SJSA1 (cell line): ENCODE measurements around the gene NRXN2. TPM values are rescaled to one million over a fixed set of nuclear protein-coding genes. Genes with fewer than 3 reads are reported as not detected.

Source experiments
- DNase-seq, 2 experiments: peaks; one replicate each; pipeline ENCODE4 v3.0.0-alpha.2; 2015 to 2020; ENCODE audit warnings: low spot score in 2 of 2, low read depth in 1 of 2
- H3K27ac ChIP-seq: fragments of 250-450 bp; sonication (Bioruptor Pico); 2 replicates; pipeline ENCODE4 v1.5.1; 2020; ENCODE audit warnings: mild to moderate bottlenecking, moderate library complexity
- H3K27me3 ChIP-seq: fragments of 250-450 bp; sonication (Bioruptor Pico); replicated peaks from 2 replicates; pipeline ENCODE4 v1.5.1; 2020; ENCODE audit warnings: mild to moderate bottlenecking, moderate library complexity
- H3K36me3 ChIP-seq: fragments of 250-450 bp; sonication (Bioruptor Pico); 2 replicates; pipeline ENCODE4 v1.5.1; 2020; ENCODE audit warnings: mild to moderate bottlenecking
- H3K4me1 ChIP-seq: fragments of 250-450 bp; sonication (Bioruptor Pico); replicated peaks from 2 replicates; pipeline ENCODE4 v1.6.1; 2021; ENCODE audit warnings: mild to moderate bottlenecking
- H3K4me3 ChIP-seq: fragments of 250-450 bp; sonication (Bioruptor Pico); 2 replicates; pipeline ENCODE4 v1.5.1; 2020; ENCODE audit warnings: mild to moderate bottlenecking
- H3K9me3 ChIP-seq: fragments of 250-450 bp; sonication (Bioruptor Pico); replicated peaks from 2 replicates; pipeline ENCODE4 v1.5.1; 2020; ENCODE audit warnings: mild to moderate bottlenecking
- total RNA-seq: library from RNA; depleted of rRNA; stranded (reverse); fragments of >200 nt; shearing (Covaris generic); gene quantifications from 2 replicates; pipeline ENCODE4 v1.2.3, GENCODE V29; 2014

NRXN2 gene
- total RNA-seq, 1 experiment from 2014 or later, result not detected

GRCh38 chr11:64728757-64729365 lies 5.9 kb upstream of the NRXN2 start:
- DNase-seq, result no peak
- Histone ChIP-seq H3K4me3 (no peak overlapping the region), H3K4me1 (peaks cover under 1% of the 10 kb centered on the region), H3K9me3 (peaks cover 5% of the 10 kb centered on the region; the same call in 1 of the 2 replicates), H3K27ac (no peak overlapping the region), H3K36me3 (no peaks in the 10 kb centered on the region), H3K27me3 (peaks cover 41% of the 10 kb centered on the region)

- Histone ChIP-seq H3K4me1 (peaks cover 9% of the 10 kb centered on the region), H3K9me3 (peaks cover 5% of the 10 kb centered on the region; the same call in 1 of the 2 replicates), H3K27ac (no peak overlapping the region), H3K27me3 (peaks cover 50% of the 10 kb centered on the region), H3K4me3 (no peak overlapping the region), H3K36me3 (no peaks in the 10 kb centered on the region)
- DNase-seq, result no peak
Observed at GRCh38 chr11:64726867-64727530, 4.0 kb upstream of the NRXN2 start.

GRCh38 chr11:64726211-64726641 lies 3.2 kb upstream of the NRXN2 start:
- Histone ChIP-seq H3K27me3 (peaks cover 50% of the 10 kb centered on the region), H3K27ac (no peak overlapping the region), H3K9me3 (no peaks in the 10 kb centered on the region), H3K36me3 (no peaks in the 10 kb centered on the region), H3K4me3 (no peak overlapping the region), H3K4me1 (peaks cover 9% of the 10 kb centered on the region)
- DNase-seq, result no peak

GRCh38 chr11:64724863-64725532 lies 2.0 kb upstream of the NRXN2 start:
- no peak overlapping the region for H3K27ac ChIP-seq
- peaks cover 9% of the 10 kb centered on the region for H3K4me1 ChIP-seq
- H3K4me3 ChIP-seq, result no peak overlapping the region
- H3K36me3 ChIP-seq, result no peaks in the 10 kb centered on the region
- H3K9me3 ChIP-seq, result no peaks in the 10 kb centered on the region
- peaks cover 55% of the 10 kb centered on the region for H3K27me3 ChIP-seq
- DNase-seq, result peak in 1 of 2 experiments; percentile 54

GRCh38 chr11:64723907-64724862 lies 1.2 kb upstream of the NRXN2 start:
- Histone ChIP-seq H3K4me1 (peaks cover 9% of the 10 kb centered on the region), H3K36me3 (no peaks in the 10 kb centered on the region), H3K27me3 (peaks cover 63% of the 10 kb centered on the region), H3K27ac (no peak overlapping the region), H3K4me3 (no peak overlapping the region), H3K9me3 (no peaks in the 10 kb centered on the region)
- DNase-seq, result no peak

GRCh38 chr11:64722141-64723065 lies 594 bp downstream of the NRXN2 start:
- H3K9me3 ChIP-seq, result no peaks in the 10 kb centered on the region
- peak in 1 of 2 experiments; percentile 52 for DNase-seq
- peaks cover 9% of the 10 kb centered on the region for H3K4me1 ChIP-seq
- H3K27ac ChIP-seq, result no peak overlapping the region
- peaks cover 74% of the 10 kb centered on the region for H3K27me3 ChIP-seq
- H3K4me3 ChIP-seq, result no peak overlapping the region
- no peaks in the 10 kb centered on the region for H3K36me3 ChIP-seq

GRCh38 chr11:64721359-64721699 lies 1.7 kb downstream of the NRXN2 start:
- H3K9me3 ChIP-seq, result no peaks in the 10 kb centered on the region
- no peak overlapping the region for H3K27ac ChIP-seq
- H3K27me3 ChIP-seq, result peaks cover 82% of the 10 kb centered on the region
- H3K4me3 ChIP-seq, result no peak overlapping the region
- DNase-seq, result no peak
- H3K4me1 ChIP-seq, result peaks cover 9% of the 10 kb centered on the region
- H3K36me3 ChIP-seq, result no peaks in the 10 kb centered on the region

GRCh38 chr11:64720640-64721358 lies 2.2 kb downstream of the NRXN2 start:
- Histone ChIP-seq H3K4me3 (no peak overlapping the region), H3K36me3 (no peaks in the 10 kb centered on the region), H3K27ac (no peak overlapping the region), H3K9me3 (no peaks in the 10 kb centered on the region; the same call in 1 of the 2 replicates), H3K27me3 (peaks cover 83% of the 10 kb centered on the region), H3K4me1 (peaks cover 9% of the 10 kb centered on the region)
- DNase-seq, result peak in 1 of 2 experiments; percentile 51

- Histone ChIP-seq H3K27ac (no peak overlapping the region), H3K27me3 (peaks cover 85% of the 10 kb centered on the region), H3K4me1 (peaks cover 9% of the 10 kb centered on the region), H3K4me3 (no peak overlapping the region), H3K36me3 (no peaks in the 10 kb centered on the region), H3K9me3 (no peaks in the 10 kb centered on the region; the same call in 1 of the 2 replicates)
- DNase-seq, result no peak
Observed at GRCh38 chr11:64720167-64720566, 2.8 kb downstream of the NRXN2 start.

GRCh38 chr11:64719406-64719805 lies 3.6 kb downstream of the NRXN2 start:
- H3K4me1 ChIP-seq, result peaks cover 9% of the 10 kb centered on the region
- H3K36me3 ChIP-seq, result no peaks in the 10 kb centered on the region
- H3K27me3 ChIP-seq, result peaks cover 89% of the 10 kb centered on the region
- no peak overlapping the region for H3K27ac ChIP-seq
- no peaks in the 10 kb centered on the region; the same call in 1 of the 2 replicates for H3K9me3 ChIP-seq
- no peak overlapping the region for H3K4me3 ChIP-seq
- peak in 1 of 2 experiments; percentile 53 for DNase-seq

- Histone ChIP-seq H3K4me1 (peaks cover 8% of the 10 kb centered on the region), H3K27me3 (peaks cover 91% of the 10 kb centered on the region), H3K9me3 (no peaks in the 10 kb centered on the region; the same call in 1 of the 2 replicates), H3K27ac (no peak overlapping the region), H3K4me3 (no peak overlapping the region), H3K36me3 (no peaks in the 10 kb centered on the region)
- no peak for DNase-seq
Observed at GRCh38 chr11:64718780-64719124, 4.2 kb downstream of the NRXN2 start.
